ENCODE measurements around the gene ATP5IF1. TPM values are rescaled to one million over a fixed set of nuclear protein-coding genes. Genes with fewer than 3 reads are reported as not detected.

ATP5IF1 gene
- total and polyA plus RNA-seq, 2 of the 4 experiments (the other 2 are of a cell fraction) = 33.7 to 105 TPM

- H2BK20ac ChIP-seq (ENCODE audit: low read depth, low read length) = no peak overlapping the region
- H3K4ac ChIP-seq (ENCODE audit: low read depth, low read length) = no peak overlapping the region
- no peak overlapping the region for H2AFZ ChIP-seq (replicated peaks; ENCODE audit: low read length, poor library complexity)
- no peak overlapping the region for H2BK120ac ChIP-seq (ENCODE audit: low read depth, low read length)
- H3K36me3 ChIP-seq (ENCODE audit: control insufficient read depth, insufficient read depth, low read length) = peaks cover 24% of the 10 kb centered on the region
- intact Hi-C loops (cut with micrococcal nuclease) (loop anchor here (1.0 to 10.0 kb wide), 3 partner anchors 118 to 354 kb away; no protein-coding TSS in a partner anchor), dilution Hi-C loops (cut with HindIII; ENCODE audit: low sequenced_read_pairs, unreplicated experiment) (no loop called here), in situ Hi-C loops (cut with MboI; ENCODE audit: low sequenced_read_pairs) (loop anchor here (5.0 to 25.0 kb wide), 2 partner anchors 117 to 347 kb away; partner anchors contain the start of gene THEMIS2)
- H2BK5ac ChIP-seq (ENCODE audit: low read depth, low read length, poor library complexity, severe bottlenecking) = no peak overlapping the region
- no peak overlapping the region for H3K23ac ChIP-seq (ENCODE audit: low read depth, low read length)
- 0 out of 2 replicates have a peak, but pooled peaks cover 4% of the 10 kb centered on the region for H4K20me1 ChIP-seq (ENCODE audit: insufficient read depth, low read length)
- H3K9ac ChIP-seq (ENCODE audit: low read depth, low read length) = no peak overlapping the region
- H3K9me1 ChIP-seq (ENCODE audit: insufficient read depth, low read length) = no peaks in the 10 kb centered on the region
- H3K4me1 ChIP-seq (ENCODE audit: control insufficient read depth, insufficient read depth, low read length) = no peaks in the 10 kb centered on the region
- H3K4me3 ChIP-seq (ENCODE audit: insufficient read depth, low read depth, low read length) = no peak overlapping the region
- no peak overlapping the region for H3K56ac ChIP-seq (ENCODE audit: extremely low read depth, insufficient read depth, low read length)
- no peak overlapping the region for H3K14ac ChIP-seq (replicated peaks; ENCODE audit: low read depth, low read length)
- ChIA-PET POLR2A (ENCODE audit: unreplicated experiment) (no interaction called here), CTCF (interaction anchor here (0.5 to 2.5 kb wide), 10 partner anchors 9 to 120 kb away, joined by 3 to 32 read pairs (median 4); partner anchors contain the start of genes ATP5IF1 and EYA3)
- no peak overlapping the region for H3K4me2 ChIP-seq (ENCODE audit: low read depth, low read length)
- no peak overlapping the region for H3K18ac ChIP-seq (ENCODE audit: low read depth, low read length)
- ATAC-seq (ENCODE audit: low read depth) (peak; percentile 97), DNase-seq (peak; percentile 76)
- peak; percentile 97 for TF ChIP-seq RAD21 (IDR thresholded peaks at IDR 0.05; ENCODE audit: low read length)
- no peak for TF ChIP-seq ELK1 (IDR thresholded peaks at IDR 0.05; ENCODE audit: borderline replicate concordance, low read depth, low read length)
- TF ChIP-seq CTCF (conservative IDR thresholded peaks at IDR 0.05; ENCODE audit: low read depth, low read length) = peak; percentile 84
- TF ChIP-seq SMC3 (IDR thresholded peaks at IDR 0.05; ENCODE audit: low read depth, low read length) = peak; percentile 92
- no peak for TF ChIP-seq CHD1 (IDR thresholded peaks at IDR 0.05; ENCODE audit: low read depth, low read length)
- no peak for TF ChIP-seq MAZ (IDR thresholded peaks at IDR 0.05; ENCODE audit: borderline replicate concordance, low read depth, low read length)
- TF ChIP-seq RFX5 (IDR thresholded peaks at IDR 0.05; ENCODE audit: low read depth, low read length) = no peak
- TF ChIP-seq MAFK (IDR thresholded peaks at IDR 0.05; ENCODE audit: low read depth, low read length) = no peak
- TF ChIP-seq MXI1 (IDR thresholded peaks at IDR 0.05; ENCODE audit: borderline replicate concordance, low read depth, low read length) = no peak
- no peak for TF ChIP-seq RCOR1 (IDR thresholded peaks at IDR 0.05; ENCODE audit: insufficient replicate concordance, low read length)
- no peak for TF ChIP-seq USF2 (IDR thresholded peaks at IDR 0.05; ENCODE audit: low read depth, low read length)
- BruUV-seq (replicated peaks) = no TSS peak
- H2BK15ac ChIP-seq (ENCODE audit: low read depth, low read length) = no peak overlapping the region
- H3K27me3 ChIP-seq (ENCODE audit: control insufficient read depth, insufficient read depth, low read length) = no peaks in the 10 kb centered on the region
- H3K27ac ChIP-seq (ENCODE audit: insufficient read depth, low read length) = no peak overlapping the region
- no peak overlapping the region for H2AK9ac ChIP-seq (replicated peaks; ENCODE audit: low read depth, low read length, poor library complexity)
- H4K8ac ChIP-seq (ENCODE audit: low read depth in 2 of 2, low read length in 2 of 2) = no peak overlapping the region; a peak in 1 of 4 replicates
- H3K79me1 ChIP-seq (ENCODE audit: low read depth in 1 of 2, low read length in 2 of 2) = peaks cover 3 to 23% of the 10 kb centered on the region in 2 experiments
- 40% methylated on average over 1 of the region's 4 CpGs; no CpG with 5 or more reads in 1 of the 2 experiments for WGBS, 2 experiments (ENCODE audit: extremely low coverage in 2 of 2, insufficient read length in 1 of 2)
- no peak overlapping the region for H4K5ac ChIP-seq (ENCODE audit: low read depth, low read length)
- no peak overlapping the region for H2AK5ac ChIP-seq (ENCODE audit: low read depth, low read length)
- no peak overlapping the region for H4K91ac ChIP-seq (ENCODE audit: insufficient read depth, low read depth, low read length)
- no peaks in the 10 kb centered on the region for H3K9me3 ChIP-seq (ENCODE audit: control insufficient read depth, insufficient read depth, low read length)
These were observed 27.0 kb upstream of the ATP5IF1 start for GRCh38 chr1:28208818-28209441.

Data from IMR-90 (cell line).